ENCODE data around the gene C6orf120.

GRCh38 chr6:169726963-169727362 is 25.0 kb downstream of the C6orf120 start:
- TF ChIP-seq CTCF (optimal IDR thresholded peaks at IDR 0.05 in 1 of 3, IDR thresholded peaks at IDR 0.05 in 1 of 3, conservative IDR thresholded peaks at IDR 0.05 in 1 of 3; ENCODE audit: extremely low read depth in 1 of 3, insufficient read depth in 2 of 3, low read length in 3 of 3), result no peak
- no peak for TF ChIP-seq EZH2 (IDR thresholded peaks at IDR 0.05; ENCODE audit: low read length)
